ENCODE results near the gene KIF1B.

DNA sequence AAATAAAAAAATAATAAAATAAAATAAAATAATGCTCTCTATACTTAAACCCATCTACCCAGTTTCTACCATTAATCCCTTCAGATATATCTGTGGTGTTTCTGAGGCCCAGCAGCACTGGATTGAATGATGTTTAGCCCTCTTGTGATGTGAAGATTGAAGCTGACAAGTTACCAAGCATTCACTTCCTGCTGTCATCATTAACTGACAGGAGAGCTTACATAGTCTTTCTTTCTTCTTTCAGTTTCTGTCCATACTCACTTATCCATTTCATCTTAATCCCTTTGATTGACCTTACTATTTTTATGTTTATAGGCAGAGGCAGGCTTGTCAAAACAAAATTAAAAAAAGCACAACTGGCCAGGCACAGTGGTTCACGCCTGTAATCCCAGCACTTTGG is 149.7 kb downstream of the KIF1B start:
- TF ChIP-seq, protein P1, sequence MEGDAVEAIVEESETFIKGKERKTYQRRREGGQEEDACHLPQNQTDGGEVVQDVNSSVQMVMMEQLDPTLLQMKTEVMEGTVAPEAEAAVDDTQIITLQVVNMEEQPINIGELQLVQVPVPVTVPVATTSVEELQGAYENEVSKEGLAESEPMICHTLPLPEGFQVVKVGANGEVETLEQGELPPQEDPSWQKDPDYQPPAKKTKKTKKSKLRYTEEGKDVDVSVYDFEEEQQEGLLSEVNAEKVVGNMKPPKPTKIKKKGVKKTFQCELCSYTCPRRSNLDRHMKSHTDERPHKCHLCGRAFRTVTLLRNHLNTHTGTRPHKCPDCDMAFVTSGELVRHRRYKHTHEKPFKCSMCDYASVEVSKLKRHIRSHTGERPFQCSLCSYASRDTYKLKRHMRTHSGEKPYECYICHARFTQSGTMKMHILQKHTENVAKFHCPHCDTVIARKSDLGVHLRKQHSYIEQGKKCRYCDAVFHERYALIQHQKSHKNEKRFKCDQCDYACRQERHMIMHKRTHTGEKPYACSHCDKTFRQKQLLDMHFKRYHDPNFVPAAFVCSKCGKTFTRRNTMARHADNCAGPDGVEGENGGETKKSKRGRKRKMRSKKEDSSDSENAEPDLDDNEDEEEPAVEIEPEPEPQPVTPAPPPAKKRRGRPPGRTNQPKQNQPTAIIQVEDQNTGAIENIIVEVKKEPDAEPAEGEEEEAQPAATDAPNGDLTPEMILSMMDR (IDR thresholded peaks at IDR 0.05; ENCODE audit: borderline replicate concordance, extremely low read depth, low read length, poor library complexity, severe bottlenecking), result no peak
- TF ChIP-seq EZH2 (IDR thresholded peaks at IDR 0.05; ENCODE audit: borderline replicate concordance, low read depth, low read length, severe bottlenecking), result no peak
